ENCODE data around the gene CTNNB1.

CTNNB1 gene

DNA sequence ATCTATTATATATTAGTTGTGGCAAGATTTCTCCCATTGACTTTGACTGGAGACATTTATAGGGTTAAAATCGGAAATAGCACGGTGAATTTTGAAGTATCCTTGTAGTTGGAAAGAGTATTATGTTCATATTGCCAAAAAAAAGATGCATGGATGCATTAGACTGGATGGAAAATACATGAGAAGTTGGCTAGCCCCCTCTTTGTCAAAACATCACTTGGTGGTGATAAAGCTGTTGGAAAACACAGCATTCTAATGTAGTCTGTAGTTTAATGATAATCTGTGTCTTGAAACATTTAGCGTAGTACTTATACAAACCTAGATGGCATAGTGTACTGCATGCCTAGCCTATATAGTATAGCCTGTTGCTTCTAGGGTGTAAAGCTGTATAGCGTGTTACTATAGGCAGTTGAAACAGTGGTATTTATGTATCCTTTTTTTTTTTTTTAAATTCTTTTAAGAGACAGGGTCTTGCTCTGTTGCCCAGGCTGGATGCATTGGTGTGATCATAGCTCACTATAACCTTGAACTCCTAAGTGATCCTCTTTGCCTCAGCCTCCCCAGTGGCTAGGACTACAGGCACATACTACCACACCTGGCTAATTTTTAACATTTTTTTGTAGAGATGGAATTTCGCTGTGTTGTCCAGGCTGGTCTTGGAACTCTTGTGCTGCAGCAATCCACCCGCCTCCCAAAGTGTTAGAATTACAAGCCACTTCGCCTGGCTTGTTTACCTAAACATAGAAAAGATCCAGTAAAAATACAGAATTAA lies 21.8 kb downstream of the CTNNB1 start:
- no peak for DNase-seq

DNA sequence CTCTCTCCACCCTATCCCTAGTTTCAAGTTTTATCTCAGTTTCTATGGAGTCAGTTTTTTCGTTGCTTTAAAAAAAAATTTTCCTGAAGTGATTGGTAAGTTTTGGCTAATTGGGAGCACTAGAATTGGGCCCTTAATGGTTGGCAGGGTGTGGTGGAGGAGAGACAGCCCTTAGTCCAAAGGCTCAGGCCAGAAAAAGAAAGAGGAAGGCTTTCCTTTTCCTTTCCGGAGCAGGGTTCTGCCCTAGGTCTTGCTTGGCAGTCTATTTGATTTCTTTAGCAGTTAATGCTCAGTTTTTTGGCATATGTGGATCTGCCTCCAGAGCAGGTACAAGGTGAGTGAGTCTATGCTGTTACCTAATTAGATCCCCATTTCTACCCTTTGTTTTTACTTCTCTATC lies 22.7 kb downstream of the CTNNB1 start:
- no peak for DNase-seq

DNA sequence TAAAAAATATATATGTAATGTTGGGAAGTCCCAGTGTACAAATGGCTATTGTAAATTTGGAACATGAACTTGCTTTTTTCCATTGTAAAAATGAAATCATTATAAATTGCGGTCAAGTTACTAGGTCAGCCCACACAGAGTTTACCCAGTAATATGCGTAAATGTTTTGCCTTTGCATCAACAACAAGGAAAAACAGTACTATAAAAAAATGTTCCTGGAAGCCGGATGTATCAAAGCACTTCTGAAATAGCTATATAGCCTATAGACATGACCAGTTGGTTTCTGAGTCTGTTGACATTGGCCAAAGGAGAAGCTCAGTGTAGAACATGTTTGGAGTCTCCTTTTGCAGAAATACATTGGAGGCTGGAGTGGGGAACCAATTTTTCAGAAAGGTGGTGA lies 23.2 kb downstream of the CTNNB1 start:
- no peak for DNase-seq

DNA sequence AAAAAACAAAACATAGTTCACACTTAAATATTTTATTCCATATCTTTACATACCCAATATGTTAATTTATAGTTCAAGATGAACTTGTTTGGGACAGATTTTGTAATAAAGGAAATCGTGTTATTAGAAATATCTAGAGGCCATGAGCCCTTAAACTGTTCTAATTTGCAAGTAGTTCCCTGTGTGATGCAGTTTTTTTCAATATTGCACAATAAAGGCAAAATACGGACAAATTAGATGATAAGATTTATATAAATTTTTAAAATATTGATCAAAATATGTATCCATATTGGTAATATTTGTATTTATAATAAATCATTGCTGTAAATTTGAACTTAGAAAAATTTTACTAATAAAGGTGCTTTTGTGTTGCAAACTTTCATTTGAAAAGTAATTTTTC lies 23.8 kb downstream of the CTNNB1 start:
- DNase-seq: no peak

DNA sequence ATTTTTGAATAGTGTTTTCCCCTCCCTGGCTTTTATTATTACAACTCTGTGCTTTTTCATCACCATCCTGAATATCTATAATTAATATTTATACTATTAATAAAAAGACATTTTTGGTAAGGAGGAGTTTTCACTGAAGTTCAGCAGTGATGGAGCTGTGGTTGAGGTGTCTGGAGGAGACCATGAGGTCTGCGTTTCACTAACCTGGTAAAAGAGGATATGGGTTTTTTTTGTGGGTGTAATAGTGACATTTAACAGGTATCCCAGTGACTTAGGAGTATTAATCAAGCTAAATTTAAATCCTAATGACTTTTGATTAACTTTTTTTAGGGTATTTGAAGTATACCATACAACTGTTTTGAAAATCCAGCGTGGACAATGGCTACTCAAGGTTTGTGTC lies 24.4 kb downstream of the CTNNB1 start:
- DNase-seq: no peak

DNA sequence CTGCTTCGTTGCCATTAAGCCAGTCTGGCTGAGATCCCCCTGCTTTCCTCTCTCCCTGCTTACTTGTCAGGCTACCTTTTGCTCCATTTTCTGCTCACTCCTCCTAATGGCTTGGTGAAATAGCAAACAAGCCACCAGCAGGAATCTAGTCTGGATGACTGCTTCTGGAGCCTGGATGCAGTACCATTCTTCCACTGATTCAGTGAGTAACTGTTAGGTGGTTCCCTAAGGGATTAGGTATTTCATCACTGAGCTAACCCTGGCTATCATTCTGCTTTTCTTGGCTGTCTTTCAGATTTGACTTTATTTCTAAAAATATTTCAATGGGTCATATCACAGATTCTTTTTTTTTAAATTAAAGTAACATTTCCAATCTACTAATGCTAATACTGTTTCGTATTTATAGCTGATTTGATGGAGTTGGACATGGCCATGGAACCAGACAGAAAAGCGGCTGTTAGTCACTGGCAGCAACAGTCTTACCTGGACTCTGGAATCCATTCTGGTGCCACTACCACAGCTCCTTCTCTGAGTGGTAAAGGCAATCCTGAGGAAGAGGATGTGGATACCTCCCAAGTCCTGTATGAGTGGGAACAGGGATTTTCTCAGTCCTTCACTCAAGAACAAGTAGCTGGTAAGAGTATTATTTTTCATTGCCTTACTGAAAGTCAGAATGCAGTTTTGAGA lies 25.0 kb downstream of the CTNNB1 start:
- no peak for DNase-seq

DNA sequence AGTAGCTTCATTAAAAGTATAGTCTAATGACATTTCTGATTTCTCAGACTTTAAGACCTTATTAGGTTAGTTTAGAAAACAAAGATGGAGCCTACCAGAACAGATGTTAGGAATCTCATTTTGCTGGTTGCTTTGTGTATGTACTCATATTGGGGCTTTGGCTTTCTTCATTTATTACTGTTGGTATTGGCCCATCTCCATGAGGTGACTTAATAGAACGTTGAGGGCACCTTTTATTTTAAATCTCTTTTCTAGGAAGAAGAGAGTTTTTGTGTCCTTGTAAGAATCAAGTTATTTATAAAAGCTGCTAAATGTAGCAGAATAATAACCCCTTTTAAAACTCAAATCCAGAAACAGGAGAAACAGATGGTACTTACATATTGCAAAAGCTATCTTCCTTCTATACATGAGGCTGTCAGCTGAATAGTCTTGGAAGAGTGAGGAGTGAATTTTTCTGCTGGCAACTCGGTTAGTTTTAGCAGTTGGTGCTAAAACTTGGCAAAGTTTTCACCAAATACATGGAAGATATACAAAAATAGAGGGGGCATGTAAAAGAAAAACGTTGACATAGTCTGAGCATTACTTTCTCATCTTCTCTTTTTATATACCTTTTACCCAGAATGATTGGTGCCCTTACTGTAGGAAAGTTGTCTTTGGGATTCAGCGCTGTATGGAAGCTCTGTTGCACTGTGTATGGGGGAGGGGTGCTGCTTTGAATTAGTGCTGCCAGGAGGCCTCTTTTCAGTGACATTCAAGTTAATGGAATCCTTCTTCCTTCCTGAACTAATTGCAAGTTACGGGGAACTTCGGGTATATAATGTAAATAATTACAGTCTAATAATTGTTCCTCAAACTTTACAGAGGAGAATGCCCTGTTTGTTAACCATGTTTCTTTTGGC lies 35.8 kb downstream of the CTNNB1 start:
- no peak for DNase-seq

DNA sequence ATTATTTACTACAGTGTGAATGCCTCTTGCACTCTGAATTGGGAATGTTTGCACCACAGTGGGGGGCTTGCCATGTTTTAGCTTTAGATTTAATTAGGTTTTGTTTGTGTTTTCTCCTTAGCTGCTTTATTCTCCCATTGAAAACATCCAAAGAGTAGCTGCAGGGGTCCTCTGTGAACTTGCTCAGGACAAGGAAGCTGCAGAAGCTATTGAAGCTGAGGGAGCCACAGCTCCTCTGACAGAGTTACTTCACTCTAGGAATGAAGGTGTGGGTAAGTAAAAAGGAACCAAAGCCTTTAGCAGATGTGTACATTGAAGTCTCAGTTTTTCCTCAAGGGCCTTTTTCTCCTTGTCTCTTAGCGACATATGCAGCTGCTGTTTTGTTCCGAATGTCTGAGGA lies 36.9 kb downstream of the CTNNB1 start:
- no peak for DNase-seq

DNA sequence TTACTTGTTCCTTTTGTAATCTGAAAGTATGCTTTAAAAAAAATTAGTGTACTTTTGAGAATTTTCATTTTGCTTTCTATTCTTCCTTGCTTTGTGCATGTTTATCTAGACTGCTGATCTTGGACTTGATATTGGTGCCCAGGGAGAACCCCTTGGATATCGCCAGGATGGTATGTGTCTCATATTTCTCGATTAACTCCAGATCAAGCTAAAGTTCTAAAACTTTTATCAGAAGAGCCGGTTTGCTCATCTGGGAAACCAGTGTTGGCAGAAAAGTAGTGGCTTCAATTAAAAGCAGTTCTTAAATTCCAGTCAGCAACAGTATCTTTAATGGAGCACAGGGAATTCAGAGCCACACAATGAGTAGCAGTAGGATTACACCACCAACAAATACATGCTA lies 38.6 kb downstream of the CTNNB1 start:
- DNase-seq: no peak

DNA sequence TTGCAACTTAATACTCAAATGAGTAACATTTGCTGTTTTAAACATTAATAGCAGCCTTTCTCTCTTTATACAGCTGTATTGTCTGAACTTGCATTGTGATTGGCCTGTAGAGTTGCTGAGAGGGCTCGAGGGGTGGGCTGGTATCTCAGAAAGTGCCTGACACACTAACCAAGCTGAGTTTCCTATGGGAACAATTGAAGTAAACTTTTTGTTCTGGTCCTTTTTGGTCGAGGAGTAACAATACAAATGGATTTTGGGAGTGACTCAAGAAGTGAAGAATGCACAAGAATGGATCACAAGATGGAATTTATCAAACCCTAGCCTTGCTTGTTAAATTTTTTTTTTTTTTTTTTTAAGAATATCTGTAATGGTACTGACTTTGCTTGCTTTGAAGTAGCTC lies 40.3 kb downstream of the CTNNB1 start:
- DNase-seq: no peak

DNA sequence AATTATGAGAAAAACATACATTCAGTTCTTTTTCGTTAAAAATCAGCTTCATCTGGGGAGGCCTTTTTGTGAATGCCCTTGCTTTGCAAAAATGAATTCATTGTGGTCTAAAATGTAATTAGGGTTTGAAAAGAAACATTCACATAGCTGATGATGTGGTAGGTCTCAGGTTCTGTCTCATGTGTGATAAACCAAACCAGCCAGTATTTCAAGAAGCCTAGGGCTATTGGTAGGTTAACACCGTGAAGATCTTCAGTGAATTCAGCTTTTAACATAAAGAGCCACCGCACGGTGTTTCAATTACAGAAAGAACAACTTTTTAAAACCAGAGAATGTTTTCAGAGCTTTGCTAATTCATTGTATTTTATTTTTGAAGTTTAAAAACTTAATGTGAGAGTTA lies 41.9 kb downstream of the CTNNB1 start:
- no peak for DNase-seq

DNA sequence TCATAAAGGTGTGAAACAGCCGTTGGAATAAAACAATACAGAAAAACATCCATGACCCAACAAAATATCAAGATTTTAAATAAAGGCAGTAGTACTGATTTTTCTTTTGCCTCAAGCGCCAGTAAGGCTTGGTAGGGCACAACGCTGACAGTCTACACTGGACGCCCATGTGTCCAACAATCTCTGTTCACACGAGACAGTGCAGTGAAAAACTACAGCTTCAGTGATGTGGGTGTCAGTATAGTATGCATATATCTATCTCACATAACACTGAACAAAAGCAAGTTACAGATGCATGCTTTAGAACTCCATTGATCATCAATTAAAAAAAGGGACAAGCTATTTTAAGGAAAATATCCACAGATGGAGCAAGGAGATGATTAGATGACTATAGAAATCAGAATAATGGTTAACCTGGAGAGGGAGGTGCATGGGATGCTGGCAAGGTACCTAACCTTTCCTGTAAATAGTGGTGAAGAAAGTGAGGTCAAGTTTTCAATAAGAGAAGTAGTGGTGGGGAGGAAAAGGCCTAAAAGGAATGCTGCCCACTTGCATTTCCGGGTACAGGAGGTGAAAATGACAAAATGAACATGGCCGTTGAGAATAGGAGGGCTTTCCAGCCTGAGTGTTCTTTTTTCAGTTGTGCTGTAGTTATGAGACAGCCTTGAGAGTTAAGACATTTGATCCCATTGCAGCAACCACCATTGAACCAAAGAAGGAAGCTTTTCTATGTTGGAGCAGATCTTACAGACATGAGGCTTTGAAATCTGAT lies 42.7 kb downstream of the CTNNB1 start:
- DNase-seq: no peak

DNA sequence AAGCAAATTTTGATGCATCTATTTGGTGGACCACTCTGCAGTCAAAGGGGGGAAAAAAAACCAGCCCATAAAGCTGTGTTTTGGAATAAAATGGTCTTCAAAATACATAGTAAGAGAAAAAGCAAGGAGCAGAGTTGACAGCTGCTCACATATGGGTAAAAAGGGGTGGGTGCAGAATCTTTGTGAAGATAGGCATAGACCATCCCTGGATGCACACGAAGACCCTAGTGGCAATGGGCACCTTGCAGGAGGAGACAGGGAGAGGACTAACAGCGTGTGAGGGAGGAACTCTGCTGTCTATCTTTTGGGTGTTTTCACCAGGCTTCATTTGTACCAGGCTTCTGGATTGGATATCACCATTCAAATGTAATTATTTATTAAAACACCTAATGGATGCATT lies 43.9 kb downstream of the CTNNB1 start:
- DNase-seq: no peak

DNA sequence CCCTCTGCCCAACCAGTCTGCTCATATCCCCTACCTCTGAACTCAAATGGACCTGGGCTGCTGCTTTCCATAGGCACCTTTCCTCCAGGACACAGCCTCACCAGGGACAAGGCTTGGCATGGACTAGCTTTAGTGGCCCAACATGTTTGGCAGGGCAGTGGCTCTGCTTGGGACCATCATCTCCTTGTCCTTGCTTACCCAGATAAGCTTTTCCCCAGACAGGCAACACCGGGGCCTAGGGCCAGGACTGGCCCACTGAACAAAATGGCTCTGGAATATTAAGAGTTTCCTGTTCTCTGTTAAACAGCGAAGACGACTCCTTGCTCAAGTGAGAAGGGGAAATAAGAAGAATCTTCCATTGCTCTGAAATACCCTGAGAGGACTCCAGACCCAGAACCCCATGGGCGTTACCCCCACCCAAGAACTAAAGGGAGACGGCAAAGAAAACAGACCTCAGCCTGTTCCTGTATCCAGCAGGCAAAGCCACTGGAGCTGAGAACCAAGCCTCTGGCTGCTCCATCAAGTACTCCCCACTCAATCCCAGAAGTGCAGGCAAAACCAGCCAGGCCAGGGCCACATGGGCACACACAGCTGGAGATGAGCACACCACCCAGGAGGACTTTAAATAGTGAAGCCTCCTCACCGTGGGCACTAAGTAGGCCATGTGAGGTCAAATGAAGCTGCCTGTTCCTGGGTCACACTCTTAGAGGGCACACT lies 45.5 kb downstream of the CTNNB1 start:
- DNase-seq: no peak

DNA sequence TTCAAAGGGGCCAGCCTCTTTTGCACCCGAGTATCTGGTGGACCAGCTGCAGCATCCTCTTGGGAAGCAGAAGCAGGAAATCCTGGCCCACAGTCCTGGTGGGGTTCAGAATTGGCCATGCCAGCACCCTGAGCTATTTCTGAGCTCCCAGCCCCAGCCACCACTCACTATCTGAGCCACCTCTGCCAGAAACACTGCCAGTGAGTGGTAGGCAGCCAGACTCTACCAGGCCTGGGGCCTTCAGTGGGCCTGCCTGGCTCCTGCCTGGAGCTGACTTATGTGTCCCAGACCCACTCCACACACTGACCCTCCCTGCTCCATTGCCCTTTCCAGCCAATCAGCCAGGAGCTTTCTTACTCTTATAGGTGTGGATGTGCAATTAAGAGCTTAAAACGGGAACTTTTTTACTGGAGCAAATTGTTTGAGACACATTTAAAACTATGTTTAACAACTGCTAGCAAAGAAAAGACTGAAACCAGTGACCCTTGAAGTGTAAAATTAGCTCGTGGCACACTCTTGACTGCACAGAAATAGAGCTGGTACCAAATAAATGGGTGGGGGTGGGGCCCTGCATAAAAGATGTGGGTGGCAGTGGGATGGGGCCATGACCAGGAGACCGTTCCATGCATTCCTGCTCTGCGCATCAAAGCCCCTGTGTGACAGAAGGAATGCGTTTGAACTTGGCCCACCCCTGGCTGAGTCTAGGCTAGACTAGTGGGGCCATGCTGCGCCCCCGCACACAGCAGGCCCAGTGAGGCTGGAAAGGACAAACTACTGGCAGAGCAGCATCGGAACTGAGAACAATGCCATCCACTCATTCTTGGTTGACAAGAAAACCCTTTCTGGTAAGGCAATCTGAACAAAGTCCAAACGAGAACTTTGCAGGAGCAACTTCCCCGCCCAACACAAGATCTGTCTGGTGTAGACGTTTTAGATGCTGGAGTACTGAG lies 48.0 kb downstream of the CTNNB1 start:
- no peak for DNase-seq

DNA sequence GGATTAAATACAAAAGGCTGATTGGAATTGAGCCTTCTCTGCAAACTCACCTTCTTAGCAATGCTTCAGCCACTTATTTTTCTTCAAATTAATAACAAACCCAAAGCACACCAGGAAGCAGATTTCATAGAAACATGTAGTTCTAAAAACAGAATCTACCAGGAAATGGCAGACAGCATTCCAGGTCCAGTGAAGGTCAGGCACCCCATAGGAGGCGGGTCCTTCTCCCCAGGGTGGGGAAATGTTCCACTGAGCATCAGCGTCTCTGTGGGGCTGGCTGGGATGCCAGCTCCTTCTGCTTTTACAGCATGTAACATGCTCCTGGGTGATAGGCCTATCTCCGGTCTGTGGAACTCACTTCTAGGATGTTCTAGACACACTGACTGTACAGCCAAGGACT lies 49.2 kb downstream of the CTNNB1 start:
- no peak for DNase-seq

DNA sequence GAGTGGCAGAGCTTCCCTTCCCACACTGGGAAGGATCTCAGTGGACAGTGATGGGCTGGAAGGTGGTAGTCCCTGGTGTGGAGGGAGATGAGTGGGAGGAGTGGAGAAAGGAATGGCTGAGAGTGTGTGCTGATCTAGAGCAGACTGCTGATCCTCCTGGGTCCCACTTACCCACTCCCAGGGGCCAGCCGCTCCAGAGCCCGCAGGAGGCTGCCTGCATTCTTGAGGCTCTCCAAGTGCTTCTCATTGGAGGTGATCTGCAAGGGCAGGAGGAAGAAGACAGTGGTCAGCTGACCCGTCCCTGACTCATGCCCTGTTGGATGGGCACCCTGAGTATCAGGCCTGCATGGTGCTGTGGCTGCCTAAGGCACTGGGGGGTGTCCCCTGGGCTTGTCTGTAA lies 50.0 kb downstream of the CTNNB1 start:
- no peak for DNase-seq

DNA sequence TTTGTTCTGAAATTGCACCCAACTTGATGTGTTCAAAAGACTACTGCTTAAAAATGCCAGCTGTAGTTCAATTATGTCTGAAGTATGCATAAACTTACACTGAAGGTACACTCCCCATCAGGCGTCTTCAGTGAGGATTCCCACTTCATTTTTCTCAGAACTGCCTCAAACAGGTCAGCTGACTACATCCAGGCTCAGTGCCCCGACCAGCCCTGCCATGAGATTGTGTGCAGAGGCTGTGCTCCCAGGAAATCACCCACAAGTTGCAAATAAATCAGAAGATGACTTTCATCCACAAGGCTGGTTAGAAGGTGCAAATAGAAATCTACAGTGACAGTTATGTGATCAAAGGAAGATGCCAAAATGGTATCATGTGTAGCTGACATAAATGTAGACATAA lies 51.5 kb downstream of the CTNNB1 start:
- DNase-seq: no peak

DNA sequence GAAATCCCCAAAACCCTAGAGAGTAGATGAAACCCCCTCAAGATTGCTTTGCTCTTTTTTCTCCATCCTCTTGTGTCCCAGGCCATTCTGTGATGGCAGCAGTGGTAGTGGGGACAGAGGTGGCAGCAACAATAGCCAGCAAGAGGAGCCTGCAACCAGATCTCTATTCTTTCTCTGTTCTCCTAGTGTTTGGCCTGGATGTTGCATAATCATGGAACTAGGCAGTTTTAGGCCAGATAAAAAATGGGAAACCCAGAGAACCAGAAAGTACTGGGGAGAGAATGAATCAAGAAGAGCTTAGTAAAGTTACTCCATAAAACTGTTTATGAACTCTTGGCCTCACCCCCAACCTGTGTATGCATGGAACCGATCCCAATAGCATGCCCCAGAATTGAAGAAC lies 52.3 kb downstream of the CTNNB1 start:
- DNase-seq: no peak

DNA sequence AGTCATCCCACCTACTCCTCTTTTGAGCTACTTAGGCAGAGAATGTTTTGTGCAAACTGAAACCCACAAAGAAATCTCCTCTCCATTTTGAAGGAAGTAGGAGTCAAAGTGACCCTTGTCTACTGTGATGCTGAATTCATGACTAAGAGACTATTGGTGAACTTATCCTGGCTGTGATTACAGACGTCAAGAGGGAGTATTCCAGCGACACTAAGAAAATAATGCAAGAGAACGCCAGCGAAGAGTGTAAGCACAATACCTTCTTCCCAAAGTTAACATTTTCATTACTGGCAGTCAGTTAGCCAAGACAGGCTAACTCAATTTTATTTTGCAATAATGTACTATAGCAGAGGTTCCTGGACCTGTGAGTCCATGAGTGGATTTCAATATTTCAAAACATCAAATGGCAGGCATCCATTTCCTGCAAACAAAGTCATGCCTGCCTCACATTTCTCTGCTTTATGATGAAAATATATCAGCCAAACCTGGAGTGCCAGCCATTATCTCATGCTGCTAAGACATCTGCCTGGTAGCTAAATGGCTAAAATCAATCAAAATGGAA lies 59.0 kb downstream of the CTNNB1 start:
- no peak for DNase-seq
